ENCODE data around the gene FMNL1.

- TF ChIP-seq CTCF (IDR thresholded peaks at IDR 0.05; ENCODE audit: insufficient read depth, low read length) = no peak
- TF ChIP-seq POLR2AphosphoS5 (IDR thresholded peaks at IDR 0.05; ENCODE audit: low read depth) = no peak
These were observed 51.9 kb downstream of the FMNL1 start for GRCh38 chr17:45273551-45273957.

Data from HL-60 (cell line).